Activated gamma-delta T cell treated with Interleukin-2 at 50 U/mL for 16 hours (primary cell): ENCODE measurements around the gene CBY2.

Experiments used
- DNase-seq: peaks from one replicate; pipeline ENCODE4 v3.0.0-alpha.2; 2020

The CBY2 gene

DNA sequence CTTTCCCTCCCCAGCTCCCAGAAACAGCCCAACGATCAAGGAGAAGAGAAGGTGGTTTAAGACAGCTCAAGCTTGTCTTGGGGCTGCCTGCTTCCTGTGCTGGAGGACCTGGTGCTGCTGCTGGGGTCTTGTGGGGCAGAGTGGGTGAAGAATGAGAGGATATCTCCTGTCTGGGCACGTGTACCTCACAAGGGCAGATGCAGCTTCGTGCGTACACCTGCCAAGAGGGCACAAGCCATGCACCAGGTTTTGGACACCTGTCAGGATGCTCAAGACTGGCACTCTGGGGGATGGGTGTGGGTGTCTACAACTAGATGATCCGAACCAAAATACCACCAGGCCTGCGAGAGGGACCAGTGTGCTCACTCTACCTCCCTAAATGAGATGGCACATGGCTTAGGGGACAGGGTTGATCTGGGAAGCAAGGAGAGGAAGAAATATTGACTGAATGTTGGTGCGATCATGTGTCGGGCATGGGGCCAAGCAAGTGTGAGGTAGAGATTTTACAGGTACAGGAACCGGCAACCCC is 2.2 kb downstream of the CBY2 start:
- DNase-seq: no peak

GRCh38 chr13:45704854-45705695 is 3.0 kb downstream of the CBY2 start:
- DNase-seq: no peak

DNA sequence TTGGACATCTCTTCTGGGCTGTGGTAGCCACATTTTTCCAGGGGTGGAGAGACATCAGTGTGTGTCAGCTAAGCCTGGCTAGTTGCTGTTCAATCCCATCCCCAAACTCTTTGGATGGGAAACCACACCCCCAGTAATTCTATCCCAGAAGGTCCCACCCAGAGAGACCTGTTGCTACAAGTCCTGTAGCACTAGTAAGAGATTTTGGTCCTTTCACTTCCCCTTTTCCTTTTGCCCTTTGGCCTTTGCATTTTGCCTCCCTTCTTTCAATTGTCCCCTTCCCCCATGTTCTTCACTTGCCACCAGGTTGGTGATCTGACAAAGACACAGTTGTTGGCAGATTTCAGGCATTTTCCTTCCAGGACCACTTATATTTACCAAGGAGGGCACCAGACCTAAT is 3.8 kb downstream of the CBY2 start:
- DNase-seq: no peak

GRCh38 chr13:45707516-45708100 is 5.5 kb downstream of the CBY2 start:
- no peak for DNase-seq

GRCh38 chr13:45711951-45712350 is 9.8 kb downstream of the CBY2 start:
- DNase-seq: no peak

DNA sequence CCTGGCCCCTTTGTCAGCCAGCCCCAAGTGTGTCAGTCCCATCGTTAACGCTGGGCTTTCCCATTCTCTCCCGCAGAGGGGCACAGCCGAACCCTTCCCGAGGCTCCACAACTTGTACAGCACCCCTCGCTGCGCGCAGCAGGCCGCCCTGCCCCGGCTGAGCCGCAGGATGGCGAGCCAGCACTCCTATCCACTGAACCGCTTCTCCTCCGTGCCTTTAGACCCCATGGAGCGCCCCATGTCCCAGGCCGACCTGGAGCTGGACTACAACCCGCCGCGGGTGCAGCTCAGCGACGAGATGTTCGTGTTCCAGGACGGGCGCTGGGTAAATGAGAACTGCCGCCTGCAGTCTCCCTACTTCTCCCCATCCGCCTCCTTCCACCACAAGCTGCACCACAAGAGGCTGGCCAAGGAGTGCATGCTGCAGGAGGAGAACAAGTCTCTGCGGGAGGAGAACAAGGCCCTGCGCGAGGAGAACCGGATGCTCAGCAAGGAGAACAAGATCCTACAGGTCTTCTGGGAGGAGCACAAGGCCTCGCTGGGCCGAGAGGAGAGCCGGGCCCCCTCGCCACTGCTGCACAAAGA is 11.1 kb downstream of the CBY2 start:
- no peak for DNase-seq

DNA sequence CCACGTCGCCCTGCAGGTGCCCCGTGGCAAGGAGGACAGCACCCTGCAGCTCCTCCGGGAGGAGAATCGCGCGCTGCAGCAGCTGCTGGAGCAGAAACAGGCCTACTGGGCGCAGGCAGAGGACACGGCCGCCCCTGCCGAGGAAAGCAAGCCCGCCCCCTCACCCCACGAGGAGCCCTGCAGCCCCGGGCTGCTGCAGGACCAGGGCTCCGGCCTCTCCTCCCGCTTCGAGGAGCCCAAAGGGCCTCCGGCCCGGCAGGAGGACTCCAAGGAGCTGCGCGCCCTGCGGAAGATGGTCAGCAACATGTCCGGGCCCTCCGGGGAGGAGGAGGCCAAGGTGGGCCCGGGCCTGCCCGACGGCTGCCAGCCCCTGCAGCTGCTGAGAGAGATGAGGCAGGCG is 11.6 kb downstream of the CBY2 start:
- DNase-seq: no peak

DNA sequence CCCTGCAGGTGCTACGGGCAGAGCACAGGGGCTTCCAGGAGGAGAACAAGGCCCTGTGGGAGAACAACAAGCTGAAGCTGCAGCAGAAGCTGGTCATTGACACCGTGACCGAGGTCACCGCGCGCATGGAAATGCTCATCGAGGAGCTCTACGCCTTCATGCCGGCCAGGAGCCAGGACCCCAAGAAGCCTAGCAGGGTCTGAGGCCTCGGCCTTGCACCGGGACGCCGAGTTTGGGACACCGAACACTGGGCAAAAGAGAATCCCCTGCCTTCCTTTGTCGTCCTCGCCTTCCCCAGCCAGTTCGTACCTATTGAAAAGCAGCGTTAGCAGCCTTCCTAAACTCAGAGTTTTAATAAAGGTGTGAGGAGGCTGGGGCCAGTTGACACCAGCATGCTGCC is 12.1 kb downstream of the CBY2 start:
- no peak for DNase-seq

DNA sequence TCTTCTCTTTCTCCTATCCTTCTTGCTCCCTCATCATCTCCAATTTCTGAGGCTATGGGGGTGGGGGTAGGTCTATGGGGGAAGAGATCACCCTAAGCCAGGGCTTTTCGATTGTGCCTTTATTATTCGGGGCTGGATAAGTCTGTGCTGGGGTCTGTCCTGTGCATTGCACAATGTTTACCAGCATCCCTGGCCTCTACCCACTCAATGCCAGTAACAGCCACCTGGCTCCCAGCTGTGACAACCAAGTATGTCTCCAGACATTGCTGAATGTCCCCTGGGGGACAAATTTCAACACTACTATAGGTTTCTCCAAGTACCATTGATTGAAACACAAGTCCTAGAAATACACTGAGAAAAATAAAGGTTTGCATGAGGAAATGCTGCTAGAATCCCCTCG is 13.2 kb downstream of the CBY2 start:
- no peak for DNase-seq

GRCh38 chr13:45717349-45717748 is 15.2 kb downstream of the CBY2 start:
- no peak for DNase-seq

DNA sequence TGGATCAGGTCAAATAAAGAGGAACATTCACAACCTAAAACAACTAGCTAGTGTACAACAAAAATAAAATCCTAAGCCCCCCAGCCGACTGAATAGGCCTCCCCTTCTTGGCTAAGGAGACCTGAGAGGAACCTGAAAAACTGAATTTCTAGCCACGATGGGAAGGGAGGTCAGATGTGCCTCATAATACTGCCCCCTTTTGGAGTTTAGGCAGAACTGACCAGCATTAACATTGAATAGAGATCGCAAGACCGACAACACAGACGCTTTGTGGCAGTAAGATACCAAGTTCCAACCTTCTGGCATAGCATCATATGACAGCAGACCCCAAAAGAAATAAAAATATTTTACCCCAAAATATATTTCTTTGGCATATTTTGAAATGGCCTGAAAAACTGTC is 15.9 kb downstream of the CBY2 start:
- DNase-seq: no peak

GRCh38 chr13:45718992-45719391 is 16.9 kb downstream of the CBY2 start:
- no peak for DNase-seq

GRCh38 chr13:45721203-45721731 is 19.1 kb downstream of the CBY2 start:
- DNase-seq: no peak

DNA sequence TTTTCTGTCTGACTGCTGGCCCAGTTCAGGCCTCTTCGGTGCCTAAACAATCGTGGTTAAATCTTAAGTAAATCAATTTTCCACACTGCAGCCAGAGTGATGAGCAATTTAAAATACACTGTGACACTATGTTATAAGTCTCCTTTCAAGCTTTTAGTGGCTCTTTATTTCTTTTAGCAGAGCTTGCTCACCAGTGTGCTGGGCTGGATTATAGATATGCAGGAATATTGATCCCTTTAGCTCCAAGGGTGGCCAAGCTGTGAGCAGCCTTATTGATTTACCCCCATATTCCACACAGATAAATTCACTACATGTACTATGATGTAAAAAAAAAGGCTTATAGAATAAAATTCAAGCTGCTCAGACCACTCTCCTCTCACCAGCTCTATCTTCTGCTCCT is 21.7 kb downstream of the CBY2 start:
- DNase-seq: no peak

GRCh38 chr13:45728759-45729158 is 26.6 kb downstream of the CBY2 start:
- DNase-seq: no peak

- no peak for DNase-seq
These were observed 29.3 kb downstream of the CBY2 start for GRCh38 chr13:45731455-45731854.

- DNase-seq: no peak
These were observed 30.8 kb downstream of the CBY2 start for GRCh38 chr13:45732916-45733315.

GRCh38 chr13:45733361-45733760 is 31.2 kb downstream of the CBY2 start:
- no peak for DNase-seq

DNA sequence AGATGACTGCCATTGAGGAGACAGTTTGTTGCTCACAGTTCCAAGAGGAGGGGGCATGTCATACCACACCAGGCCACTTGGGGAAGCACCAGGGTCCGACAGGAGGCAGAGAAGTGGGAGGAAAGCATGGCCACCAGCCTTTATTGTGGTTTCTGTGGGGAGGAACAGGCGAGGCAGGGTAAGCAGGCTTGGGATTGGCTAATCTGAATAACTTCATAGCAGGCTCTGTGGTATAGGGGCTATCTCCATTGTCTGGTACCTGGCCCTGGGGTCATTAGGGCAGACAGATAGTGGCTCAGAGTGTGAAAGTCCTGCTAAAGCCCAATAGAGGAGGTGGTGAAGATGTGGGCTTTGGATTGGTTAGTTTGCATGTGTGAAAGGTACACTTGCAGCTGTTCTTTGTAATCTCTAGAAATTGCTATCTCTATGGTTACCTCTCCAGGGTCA is 35.5 kb downstream of the CBY2 start:
- no peak for DNase-seq

DNA sequence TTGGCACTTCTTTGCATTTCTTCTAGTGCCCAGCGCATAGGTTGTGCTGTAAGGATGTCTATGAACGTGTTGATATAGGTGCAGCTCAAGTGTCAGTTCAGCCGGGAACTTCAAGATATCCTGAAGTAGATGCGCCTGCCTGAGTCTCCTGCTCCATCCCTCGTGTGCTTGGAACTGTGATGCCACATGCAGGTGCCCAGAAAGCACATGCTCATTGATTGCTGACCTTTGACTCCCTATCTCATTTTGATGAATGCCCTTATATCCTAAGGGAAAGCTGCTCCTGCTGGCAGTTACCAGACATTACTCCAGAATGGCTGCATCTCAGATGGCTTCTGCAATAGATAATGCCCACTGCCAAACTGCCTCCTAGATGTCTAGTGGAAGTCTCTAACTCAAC is 40.9 kb downstream of the CBY2 start:
- no peak for DNase-seq

DNA sequence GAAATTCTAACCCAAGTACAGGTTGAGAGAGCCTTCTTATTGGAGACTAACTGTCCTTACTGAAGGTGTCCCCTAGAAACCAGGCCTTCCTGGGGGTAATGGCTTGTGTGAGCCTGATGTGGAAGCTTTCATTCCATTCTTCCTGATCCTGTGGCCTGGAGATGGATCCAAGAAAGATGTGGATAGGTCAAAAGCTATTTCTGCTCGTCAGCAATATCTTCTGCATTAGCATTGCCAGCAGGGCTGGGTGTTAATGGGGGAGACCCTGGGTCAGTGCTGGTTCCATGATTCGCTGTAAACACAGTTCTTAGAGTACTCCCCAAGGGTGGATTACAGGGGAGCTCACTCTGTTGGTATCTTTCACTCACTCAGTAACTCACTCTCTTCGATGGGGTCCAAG is 42.9 kb downstream of the CBY2 start:
- no peak for DNase-seq

GRCh38 chr13:45747071-45747470 is 45.0 kb downstream of the CBY2 start:
- DNase-seq: no peak

DNA sequence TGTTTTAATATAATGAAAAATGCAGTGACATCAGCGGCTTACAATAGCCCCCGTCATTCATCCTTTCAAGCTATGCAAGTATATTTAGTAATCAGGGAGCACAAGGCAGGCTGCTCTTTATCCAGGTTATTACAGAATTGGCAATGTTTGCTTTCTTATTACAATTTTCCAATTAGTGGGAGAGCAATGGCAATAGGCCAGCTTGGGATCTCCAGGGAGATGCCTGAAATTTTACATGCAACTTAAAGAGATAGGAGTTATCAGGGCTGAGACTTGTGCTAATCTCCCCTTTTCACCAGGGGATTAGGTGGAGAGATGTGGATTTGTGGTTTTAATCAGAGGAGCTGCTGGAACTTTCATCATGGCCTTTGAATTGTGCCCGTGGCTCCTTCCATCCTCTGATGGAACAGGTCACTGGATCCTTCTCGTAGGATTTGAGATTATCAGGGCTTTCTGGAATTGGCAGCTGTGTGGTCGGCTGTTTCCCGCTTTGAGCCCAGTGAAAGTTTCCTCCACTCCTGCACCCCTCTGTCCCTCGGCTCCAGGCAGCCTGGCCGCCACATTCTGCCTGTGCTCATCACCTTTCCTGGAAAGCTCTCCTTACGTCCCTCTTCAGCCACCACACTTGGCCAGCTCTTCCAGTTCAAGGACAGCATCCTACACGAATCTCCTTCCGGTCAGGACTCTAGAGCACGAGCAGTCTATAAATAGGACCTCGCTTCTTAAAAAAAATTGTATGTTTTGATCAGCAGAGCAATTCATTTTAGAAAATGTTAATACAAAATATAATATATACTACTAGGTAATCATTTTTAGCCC is 47.0 kb downstream of the CBY2 start:
- no peak for DNase-seq
